D721Med (cell line): ENCODE results near the gene KRT9.
"Not testable (repeated sequence)": the region's sequence is repeated elsewhere in the genome, so short reads cannot be mapped to it uniquely, and the experiment has no call there.

ENCODE experiments used
- DNase-seq: peaks from one replicate; pipeline ENCODE4 v3.0.0; 2011; ENCODE audit warnings: low spot score; ENCODE audit not compliant: insufficient read length
- FAIRE-seq: peaks from 2 replicates; lab custom pipeline; 2011; peaks lifted over from hg19 to GRCh38; lab: Jason Lieb, UNC
- CTCF ChIP-seq: IDR thresholded peaks from 2 replicates; pipeline ENCODE4 v1.5.1; 2012; ENCODE audit warnings: mild to moderate bottlenecking, control low read depth; ENCODE audit not compliant: insufficient read depth; ENCODE audit errors: missing control alignments

Gene KRT9

GRCh38 chr17:41592601-41593305 is 20.9 kb upstream of the KRT9 start:
- no peak for TF ChIP-seq CTCF
- DNase-seq (no peak), FAIRE-seq (no peak)

GRCh38 chr17:41589301-41589700 is 17.4 kb upstream of the KRT9 start:
- no peak for FAIRE-seq
- TF ChIP-seq CTCF = no peak
- no peak for DNase-seq

- FAIRE-seq = no peak
- no peak for DNase-seq
- no peak for TF ChIP-seq CTCF
Measured at GRCh38 chr17:41588126-41588810, 16.4 kb upstream of the KRT9 start.

- FAIRE-seq (no peak), DNase-seq (no peak)
- TF ChIP-seq CTCF = no peak
Measured at GRCh38 chr17:41586863-41587495, 15.1 kb upstream of the KRT9 start, which contains the start of gene KRT14. Gene KRT14 (minus strand): TSS chr17:41586895. CDS start chr17:41586834, 61 bp downstream.

- TF ChIP-seq CTCF = no peak
- FAIRE-seq (no peak), DNase-seq (no peak)
Measured at GRCh38 chr17:41585301-41586056, 13.6 kb upstream of the KRT9 start.

- DNase-seq, FAIRE-seq: not testable (repeated sequence)
Measured at GRCh38 chr17:41584331-41584927, 12.6 kb upstream of the KRT9 start.
